Endothelial cell of umbilical vein (primary cell): ENCODE data around the gene FBXO10. TPM values are rescaled to one million over a fixed set of nuclear protein-coding genes. Genes with fewer than 3 reads are reported as not detected.

Experiments
- BruUV-seq: library from RNA; stranded (reverse); fragments of 400-500 nt; replicated peaks from 2 replicates; lab custom pipeline; 2021; lab: Mats Ljungman, UMichigan
- CTCF ChIA-PET: fragments of 300-600, 350-600 bp; sonication (Branson Sonifier 250); formaldehyde crosslinking; loops from one replicate; lab custom pipeline; 2021; ENCODE audit warnings: antibody characterized with exemption, inconsistent platforms; lab: Charles Lee
- POLR2A ChIA-PET: fragments of 300-600, 350-600 bp; sonication (Branson Sonifier 250); formaldehyde crosslinking; loops from one replicate; lab custom pipeline; 2021; ENCODE audit warnings: antibody characterized with exemption, inconsistent platforms; lab: Charles Lee
- DNase-seq: peaks from one replicate; pipeline ENCODE4 v3.0.0-alpha.2; 2011; ENCODE audit warnings: low read depth, low spot score
- FAIRE-seq: peaks from 2 replicates; lab custom pipeline; 2011; peaks lifted over from hg19 to GRCh38; lab: Jason Lieb, UNC
- H2AFZ ChIP-seq: 2 replicates; pipeline ENCODE4 v1.6.0; 2012; ENCODE audit warnings: low read depth, low read length, control low read depth, inconsistent platforms
- H3K27ac ChIP-seq: 2 replicates; pipeline ENCODE4 v1.5.1; 2011; ENCODE audit warnings: low read depth, mild to moderate bottlenecking, control low read depth, low read length, moderate library complexity; ENCODE audit not compliant: insufficient read depth
- H3K27me3 ChIP-seq, 2 experiments: 2 replicates each; pipeline versions ENCODE4 v1.6.0 to v1.6.1; 2011; ENCODE audit warnings: low read length in 2 of 2, mixed read lengths in 1 of 2; ENCODE audit not compliant: control insufficient read depth in 2 of 2, insufficient read depth in 2 of 2
- H3K36me3 ChIP-seq, 2 experiments: 2 replicates in 1 of 2; 3 replicates in 1 of 2; pipeline ENCODE4 v1.5.1; 2011; ENCODE audit warnings: low read length in 2 of 2, mild to moderate bottlenecking in 1 of 2, moderate library complexity in 1 of 2; ENCODE audit not compliant: control insufficient read depth in 2 of 2, insufficient read depth in 2 of 2; ENCODE audit errors: extremely low read depth in 1 of 2
- H3K4me1 ChIP-seq: 3 replicates; pipeline ENCODE4 v1.5.1; 2011; ENCODE audit warnings: mild to moderate bottlenecking, low read length; ENCODE audit not compliant: control insufficient read depth, insufficient read depth; ENCODE audit errors: extremely low read depth
- H3K4me2 ChIP-seq: 2 replicates; pipeline ENCODE4 v1.6.1; 2011; ENCODE audit warnings: low read length, control low read depth, mixed read lengths; ENCODE audit not compliant: insufficient read depth
- H3K4me3 ChIP-seq, 3 experiments: fragments of 200-600 bp in 1 of 3; sonication (generic), shearing (Covaris generic) in 1 of 3; replicated peaks in 1 of 3; 2 replicates each; pipeline ENCODE4 v1.5.1; 2011 to 2016; ENCODE audit warnings: control low read depth in 3 of 3, low read length in 3 of 3, mild to moderate bottlenecking in 2 of 3, inconsistent platforms in 1 of 3, low read depth in 1 of 3, moderate library complexity in 1 of 3; ENCODE audit not compliant: insufficient read depth in 1 of 3
- H3K79me2 ChIP-seq: 2 replicates; pipeline ENCODE4 v1.6.0; 2012; ENCODE audit warnings: low read length, inconsistent platforms; ENCODE audit not compliant: control insufficient read depth, insufficient read depth
- H3K9ac ChIP-seq: replicated peaks from 2 replicates; pipeline ENCODE3; 2011; ENCODE audit warnings: low read length, control low read depth; ENCODE audit not compliant: insufficient read depth; ENCODE audit errors: extremely low read depth
- H3K9me1 ChIP-seq: replicated peaks from 3 replicates; pipeline ENCODE4 v1.6.0; 2011; ENCODE audit warnings: mild to moderate bottlenecking, low read length; ENCODE audit not compliant: control insufficient read depth, insufficient read depth; ENCODE audit errors: extremely low read depth
- H3K9me3 ChIP-seq: replicated peaks from 2 replicates; pipeline ENCODE4 v1.5.1; 2012; ENCODE audit warnings: low read length, inconsistent platforms; ENCODE audit not compliant: control insufficient read depth, insufficient read depth
- H4K20me1 ChIP-seq: replicated peaks from 2 replicates; pipeline ENCODE3; 2011; ENCODE audit warnings: mild to moderate bottlenecking, low read length; ENCODE audit not compliant: control insufficient read depth, insufficient read depth; ENCODE audit errors: extremely low read depth
- CTCF ChIP-seq, 2 donors: IDR thresholded peaks; 1 replicate in 1 of 2; 2 replicates in 1 of 2; pipeline ENCODE4 v1.5.1; 2011; ENCODE audit warnings: low read length in 2 of 2, mild to moderate bottlenecking in 2 of 2, moderate library complexity in 2 of 2, control low read depth in 1 of 2, inconsistent platforms in 1 of 2, low read depth in 1 of 2; ENCODE audit not compliant: insufficient read depth in 1 of 2; ENCODE audit errors: extremely low read depth in 1 of 2
- EZH2 ChIP-seq: IDR thresholded peaks from 2 replicates; pipeline ENCODE4 v1.6.1; 2012; ENCODE audit warnings: borderline replicate concordance, low read depth, mild to moderate bottlenecking, moderate library complexity, low read length, inconsistent platforms; ENCODE audit not compliant: severe bottlenecking
- FOS ChIP-seq: IDR thresholded peaks from 2 replicates; pipeline ENCODE4 v1.6.1; 2011; ENCODE audit warnings: mild to moderate bottlenecking, low read length, moderate library complexity, borderline replicate concordance; ENCODE audit not compliant: insufficient read depth
- GATA2 ChIP-seq: IDR thresholded peaks from 2 replicates; pipeline ENCODE4 v1.7.0; 2011; ENCODE audit warnings: low read depth, mild to moderate bottlenecking, moderate library complexity, mixed read lengths, low read length; ENCODE audit not compliant: insufficient read length, insufficient read depth
- JUN ChIP-seq: IDR thresholded peaks from 2 replicates; pipeline ENCODE4 v1.6.1; 2011; ENCODE audit warnings: borderline replicate concordance, low read depth; ENCODE audit not compliant: insufficient read length, insufficient read depth
- MAX ChIP-seq: IDR thresholded peaks from 2 replicates; pipeline ENCODE4 v1.6.1; 2011; ENCODE audit not compliant: insufficient read depth, insufficient read length
- MYC ChIP-seq: IDR thresholded peaks from one replicate; pipeline ENCODE4 v1.6.1; 2011; ENCODE audit warnings: mild to moderate bottlenecking, low read depth, low read length
- POLR2A ChIP-seq: IDR thresholded peaks from 2 replicates; pipeline ENCODE4 v1.6.1; 2012; ENCODE audit warnings: low read depth, mild to moderate bottlenecking, control low read depth, low read length
- POLR2AphosphoS5 ChIP-seq: IDR thresholded peaks from 2 replicates; pipeline ENCODE4 v1.6.1; 2012; ENCODE audit warnings: low read depth, mild to moderate bottlenecking, control low read depth, low read length, moderate library complexity; ENCODE audit not compliant: insufficient read depth
- dilution Hi-C: fragments of 300-500 bp; cut with MboI; formaldehyde crosslinking; loops from one replicate; pipeline ENCODE4 v1.15.0; 2019; ENCODE audit warnings: low sequenced_read_pairs; ENCODE audit not compliant: extremely low pct_ligation_motif_present
- intact Hi-C: fragments of 100-400 bp; cut with micrococcal nuclease; formaldehyde crosslinking; loops from one replicate; pipeline ENCODE4 v1.10.0; 2022
- polyA plus RNA-seq, 4 experiments: library from polyadenylated mRNA; depleted of rRNA in 3 of 4; stranded (reverse) in 3 of 4; unstranded in 1 of 4; fragments of >200 nt; gene quantifications; 2 replicates each; pipeline versions ENCODE4 v1.2.1 to v1.2.3, GENCODE V29; 2011 to 2012; ENCODE audit warnings: missing spikeins in 1 of 4
- total RNA-seq: library from RNA; stranded (reverse); gene quantifications from 2 replicates; pipeline ENCODE4 v1.2.3, GENCODE V29; 2021

FBXO10 gene
- total and polyA plus RNA-seq, 2 donors (not counting 3 experiments of a cell fraction or from before 2014, with no cell fraction given): 11.8 to 14.4 TPM

- H3K9me3 ChIP-seq: no peaks in the 10 kb centered on the region
Observed at GRCh38 chr9:37565661-37566618, 10.2 kb downstream of the FBXO10 start.

More at GRCh38 chr9:37565661-37566618, 10.2 kb downstream of the FBXO10 start:
- H3K27ac ChIP-seq: no peak overlapping the region
- no TSS peak for BruUV-seq
- no peaks in the 10 kb centered on the region for H3K27me3 ChIP-seq
- H3K79me2 ChIP-seq: peaks cover 3% of the 10 kb centered on the region
- H3K36me3 ChIP-seq: no peaks in the 10 kb centered on the region
- intact Hi-C loops (no loop called here), dilution Hi-C loops (no loop called here)
- H3K9me1 ChIP-seq: no peaks in the 10 kb centered on the region
- H3K4me1 ChIP-seq: no peaks in the 10 kb centered on the region
- no peaks in the 10 kb centered on the region for H4K20me1 ChIP-seq
- H3K9ac ChIP-seq: no peak overlapping the region
- no peak overlapping the region for H2AFZ ChIP-seq
- no peak overlapping the region for H3K4me3 ChIP-seq
- FAIRE-seq (no peak), DNase-seq (no peak)
- no peak overlapping the region for H3K4me2 ChIP-seq
- TF ChIP-seq POLR2A (no peak), MYC (no peak), CTCF (IDR thresholded peaks at IDR 0.05; ENCODE audit: extremely low read depth in 1 of 2, insufficient read depth in 1 of 2, low read depth in 1 of 2, low read length in 2 of 2) (no peak), JUN (no peak), POLR2AphosphoS5 (no peak), FOS (no peak), GATA2 (no peak), MAX (no peak), EZH2 (no peak)
- ChIA-PET POLR2A (interaction anchor here (0.7 kb wide), 1 partner anchor 17 kb away, joined by 3 read pairs; no protein-coding TSS in a partner anchor), CTCF (interaction anchor here (1.1 to 1.3 kb wide), 2 partner anchors 8 kb away, joined by 3 read pairs; no protein-coding TSS in a partner anchor)
